ENCODE results near the gene ANKRD13A.
A peak's percentile ranks its signal among the peaks of the same experiment; 100 is the strongest.
"Not testable (repeated sequence)": the region's sequence is repeated elsewhere in the genome, so short reads cannot be mapped to it uniquely, and the experiment has no call there.

Gene ANKRD13A

GRCh38 chr12:110049666-110050065, 50.4 kb downstream of the ANKRD13A start:
- DNase-seq = not testable (repeated sequence)

DNA sequence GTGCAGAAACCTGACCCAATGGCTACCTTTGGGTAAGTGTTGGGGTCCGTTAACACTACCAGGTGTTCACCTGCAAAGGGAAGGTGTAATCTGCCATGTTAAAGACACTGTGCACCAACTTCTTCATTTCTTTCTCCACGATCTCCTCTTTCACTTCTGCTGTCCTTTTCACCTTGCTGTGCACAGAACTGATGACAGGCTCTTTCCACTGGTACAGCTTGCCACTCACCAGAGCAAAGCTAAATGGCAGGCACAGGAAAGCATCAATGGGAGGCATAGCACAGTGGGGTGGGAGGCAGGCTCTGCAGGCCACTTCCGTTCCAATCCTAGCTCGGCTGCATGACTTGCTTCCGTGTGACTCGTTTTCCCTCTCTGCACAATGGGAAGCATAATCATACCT, 51.7 kb downstream of the ANKRD13A start:
- DNase-seq = no peak

DNA sequence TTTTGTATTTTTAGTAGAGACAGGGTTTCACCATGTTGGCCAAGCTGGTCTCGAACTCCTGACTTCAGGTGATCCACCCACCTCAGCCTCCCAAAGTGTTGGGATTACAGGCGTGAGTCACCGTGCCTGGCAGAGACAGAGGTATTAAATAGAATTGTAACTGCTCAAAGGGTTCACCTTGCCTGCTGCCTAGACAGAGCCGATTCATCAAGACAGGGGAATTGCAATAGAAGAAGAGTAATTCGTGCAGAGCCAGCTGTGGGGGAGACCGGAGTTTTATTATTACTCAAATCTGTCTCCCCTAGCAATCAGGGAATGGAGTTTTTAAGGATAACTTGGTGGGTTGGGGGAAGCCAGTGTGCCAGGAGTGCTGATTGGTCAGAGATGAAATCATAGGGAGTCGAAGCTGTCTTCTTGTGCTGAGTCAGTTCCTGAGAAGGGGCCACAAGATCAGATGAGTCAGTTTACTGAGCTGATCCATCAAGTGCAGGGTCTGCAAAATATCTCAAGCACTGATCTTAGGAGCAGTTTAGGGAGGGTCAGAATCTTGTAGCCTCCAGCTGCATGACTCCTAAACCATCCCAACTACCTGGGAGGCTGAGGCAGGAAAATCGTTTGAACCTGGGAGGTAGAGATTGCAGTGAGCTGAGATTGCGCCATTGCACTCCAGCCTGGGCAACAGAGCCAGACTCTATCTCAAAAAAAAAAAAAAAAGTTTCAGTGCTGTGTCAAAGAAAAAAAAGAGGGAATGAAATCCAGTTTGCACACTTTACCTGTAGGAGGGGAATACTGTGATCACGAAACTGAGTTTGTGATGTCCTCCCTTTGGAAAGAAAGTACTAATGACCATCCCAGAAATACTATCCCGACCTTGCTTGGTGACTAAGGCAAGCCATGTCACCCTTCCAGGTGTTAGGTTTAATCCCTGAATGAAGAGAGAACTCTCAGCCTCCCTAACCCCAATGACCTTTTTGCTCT, 56.4 kb downstream of the ANKRD13A start:
- DNase-seq = not testable (repeated sequence)

DNA sequence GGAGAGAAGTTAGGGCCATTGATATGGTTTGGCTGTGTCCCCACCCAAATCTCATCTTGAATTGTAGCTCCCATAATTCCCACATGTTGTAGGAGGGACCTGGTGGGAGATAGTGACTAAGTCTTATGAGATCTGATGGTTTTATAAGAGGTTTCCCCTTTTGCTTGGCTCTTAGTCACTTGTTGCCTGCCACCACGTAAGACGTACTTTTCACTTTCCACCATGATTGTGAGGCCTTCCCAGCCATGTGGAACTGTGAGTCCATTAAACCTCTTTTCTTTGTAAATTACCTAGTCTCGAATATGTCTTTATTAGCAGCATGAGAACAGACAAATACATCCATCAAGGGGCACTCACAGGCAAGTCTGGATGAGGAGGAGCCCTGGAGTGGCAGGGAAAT, 57.4 kb downstream of the ANKRD13A start:
- not testable (repeated sequence) for DNase-seq

DNA sequence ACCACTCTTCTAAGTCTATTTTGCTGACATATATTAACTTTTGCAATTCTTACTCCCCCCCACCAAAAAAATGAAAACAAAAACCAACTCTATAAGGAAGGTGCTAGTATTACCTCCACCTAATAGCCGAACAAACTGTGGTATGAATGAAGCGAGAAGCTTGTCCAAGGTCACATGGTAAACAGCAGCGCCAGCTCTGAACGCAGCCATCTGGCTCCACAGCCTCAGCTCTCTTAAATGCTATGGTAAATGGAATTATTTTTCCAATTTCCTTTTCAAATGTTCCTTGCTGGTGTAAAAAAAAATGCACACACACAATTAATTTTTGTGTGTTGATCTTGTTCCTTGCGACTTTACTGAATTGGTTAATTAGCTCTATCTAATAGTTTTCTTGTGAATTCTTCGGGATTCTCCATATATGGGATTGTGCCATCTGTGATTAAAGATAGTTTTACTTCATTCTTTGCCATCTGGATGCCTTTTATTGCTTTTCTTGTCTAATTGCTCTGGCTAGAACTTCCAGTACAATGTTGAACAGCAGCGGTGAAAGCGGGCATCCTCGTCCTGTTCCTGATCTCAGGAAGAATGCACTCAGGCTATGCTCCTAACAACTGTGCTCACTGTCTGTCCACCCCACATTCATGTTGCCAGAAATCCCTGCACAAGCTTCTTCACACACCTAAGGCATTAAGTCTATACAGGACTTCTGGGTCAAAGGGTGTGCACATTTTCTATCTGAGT, 59.8 kb downstream of the ANKRD13A start:
- DNase-seq = no peak

- DNase-seq = no peak
These were observed 60.4 kb downstream of the ANKRD13A start for GRCh38 chr12:110059651-110060000.

DNA sequence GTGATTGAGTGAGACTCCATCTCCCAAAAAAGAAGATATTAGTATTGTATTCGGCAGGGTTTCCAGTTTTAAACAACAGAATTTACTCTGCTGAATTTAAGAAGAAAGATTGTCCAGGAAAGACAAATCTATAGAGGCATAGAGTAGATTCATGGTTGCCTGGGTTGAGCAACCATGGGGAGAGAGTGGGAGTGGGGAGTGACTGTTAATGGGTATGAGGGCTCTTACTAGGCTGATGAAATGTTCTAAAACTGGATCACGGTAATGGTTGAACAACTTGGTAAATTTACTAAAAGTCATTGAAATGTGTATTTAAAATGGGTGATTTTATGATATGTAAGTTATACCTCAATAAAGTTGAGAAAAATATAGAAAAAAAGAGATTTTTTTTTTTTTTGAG, 63.0 kb downstream of the ANKRD13A start:
- DNase-seq = no peak

GRCh38 chr12:110065540-110065939, 66.3 kb downstream of the ANKRD13A start:
- DNase-seq = no peak

DNA sequence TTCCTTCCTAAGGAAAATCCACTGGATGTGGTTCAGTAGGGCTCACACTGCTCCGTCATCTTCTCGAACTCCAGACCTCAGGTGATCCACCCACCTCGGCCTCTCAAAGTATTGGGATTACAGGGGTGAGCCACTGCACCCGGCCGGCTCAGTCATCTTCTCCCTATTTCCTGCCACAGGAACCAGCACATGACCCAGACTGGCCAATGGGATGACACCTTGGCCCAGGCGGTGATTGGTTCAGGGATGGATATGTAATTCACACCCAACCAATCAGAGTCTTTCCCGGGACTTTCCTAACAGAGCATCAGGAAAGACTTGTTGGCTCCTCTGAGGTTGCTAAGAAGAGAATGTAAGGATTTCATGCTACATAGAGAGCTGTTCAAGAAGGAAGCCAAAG, 68.3 kb downstream of the ANKRD13A start:
- no peak for DNase-seq

- not testable (repeated sequence) for DNase-seq
These were observed 68.9 kb downstream of the ANKRD13A start for GRCh38 chr12:110068115-110068514.

DNA sequence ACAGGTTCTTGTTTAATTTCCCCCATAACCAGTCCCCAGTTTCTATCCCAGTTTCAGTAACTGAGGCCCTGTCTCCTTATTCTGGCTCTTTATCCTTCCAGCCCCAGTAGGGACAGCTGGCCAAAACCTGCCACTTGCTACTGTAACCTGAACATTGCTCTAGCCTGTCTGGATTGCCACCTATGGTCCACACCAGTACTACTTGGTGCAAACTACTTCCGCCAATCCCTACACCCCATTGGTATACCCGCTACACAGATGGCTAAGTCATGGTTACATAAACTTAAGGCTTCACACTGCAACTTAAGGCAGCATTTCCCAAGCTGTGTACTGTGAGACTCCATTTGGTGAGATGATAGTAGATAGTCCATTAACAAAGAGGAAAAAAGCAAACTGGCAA, 69.4 kb downstream of the ANKRD13A start:
- DNase-seq = no peak

GRCh38 chr12:110071504-110071903, 72.3 kb downstream of the ANKRD13A start:
- no peak for DNase-seq

- no peak for DNase-seq
These were observed 72.7 kb downstream of the ANKRD13A start for GRCh38 chr12:110071967-110072366.

GRCh38 chr12:110072636-110073035, 73.4 kb downstream of the ANKRD13A start:
- not testable (repeated sequence) for DNase-seq

- DNase-seq = peak; percentile 22
These were observed 74.0 kb downstream of the ANKRD13A start for GRCh38 chr12:110073049-110073831.

DNA sequence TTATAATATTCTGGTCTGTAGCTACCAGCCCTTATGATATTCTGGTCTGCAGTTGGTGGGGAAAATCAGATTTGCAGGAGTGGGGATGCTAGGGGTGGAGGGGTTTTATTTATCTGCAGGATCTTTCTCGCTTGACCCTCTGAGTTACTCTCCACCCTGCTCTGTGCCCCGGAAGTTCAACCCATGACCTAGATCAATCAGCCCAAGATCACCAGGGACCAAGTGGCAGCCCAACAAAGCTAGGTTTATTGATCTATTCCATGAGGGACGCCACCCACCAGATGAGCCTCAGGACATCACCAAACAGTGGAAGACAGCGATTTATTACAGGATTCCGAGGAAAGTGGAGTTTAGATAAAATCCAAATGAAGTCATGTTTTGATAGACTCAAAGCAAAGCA, 74.9 kb downstream of the ANKRD13A start:
- DNase-seq = no peak

DNA sequence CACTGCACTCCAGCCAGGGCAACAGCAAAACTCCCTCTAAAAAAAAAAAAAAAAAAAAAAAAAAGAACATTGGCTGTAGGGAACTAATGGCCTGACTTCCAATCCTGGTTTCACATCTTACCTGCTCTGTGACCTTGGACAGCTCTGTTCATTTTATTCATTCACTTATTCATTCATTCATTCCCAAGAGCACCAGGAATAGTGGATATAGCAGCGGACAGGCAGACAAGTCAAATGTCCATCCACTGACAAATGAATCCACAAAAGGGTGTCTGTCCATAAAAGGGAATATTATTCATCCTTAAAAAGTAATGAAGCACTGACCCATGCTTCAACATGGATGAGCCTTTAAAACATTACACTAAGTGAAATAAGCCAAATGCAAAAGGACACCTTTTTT, 76.7 kb downstream of the ANKRD13A start:
- no peak for DNase-seq

DNA sequence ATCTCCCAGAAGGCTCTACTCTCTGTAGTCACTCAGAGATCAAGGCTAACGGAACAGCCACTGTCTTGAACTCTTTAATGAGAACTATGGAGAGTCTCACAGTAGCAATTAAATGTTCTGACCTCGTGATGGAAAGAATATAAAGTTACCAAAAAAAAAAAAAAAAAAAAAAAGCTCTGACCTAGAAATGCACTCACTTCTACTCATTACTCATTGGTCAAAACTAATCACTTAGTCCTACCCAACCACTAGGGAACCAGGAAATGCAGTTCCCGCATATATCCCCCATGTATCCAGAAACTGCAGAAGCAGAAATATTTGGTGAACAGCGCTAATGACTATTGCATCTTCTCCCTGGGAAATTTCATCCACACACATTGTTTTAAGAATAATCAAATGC, 78.6 kb downstream of the ANKRD13A start:
- no peak for DNase-seq

DNA sequence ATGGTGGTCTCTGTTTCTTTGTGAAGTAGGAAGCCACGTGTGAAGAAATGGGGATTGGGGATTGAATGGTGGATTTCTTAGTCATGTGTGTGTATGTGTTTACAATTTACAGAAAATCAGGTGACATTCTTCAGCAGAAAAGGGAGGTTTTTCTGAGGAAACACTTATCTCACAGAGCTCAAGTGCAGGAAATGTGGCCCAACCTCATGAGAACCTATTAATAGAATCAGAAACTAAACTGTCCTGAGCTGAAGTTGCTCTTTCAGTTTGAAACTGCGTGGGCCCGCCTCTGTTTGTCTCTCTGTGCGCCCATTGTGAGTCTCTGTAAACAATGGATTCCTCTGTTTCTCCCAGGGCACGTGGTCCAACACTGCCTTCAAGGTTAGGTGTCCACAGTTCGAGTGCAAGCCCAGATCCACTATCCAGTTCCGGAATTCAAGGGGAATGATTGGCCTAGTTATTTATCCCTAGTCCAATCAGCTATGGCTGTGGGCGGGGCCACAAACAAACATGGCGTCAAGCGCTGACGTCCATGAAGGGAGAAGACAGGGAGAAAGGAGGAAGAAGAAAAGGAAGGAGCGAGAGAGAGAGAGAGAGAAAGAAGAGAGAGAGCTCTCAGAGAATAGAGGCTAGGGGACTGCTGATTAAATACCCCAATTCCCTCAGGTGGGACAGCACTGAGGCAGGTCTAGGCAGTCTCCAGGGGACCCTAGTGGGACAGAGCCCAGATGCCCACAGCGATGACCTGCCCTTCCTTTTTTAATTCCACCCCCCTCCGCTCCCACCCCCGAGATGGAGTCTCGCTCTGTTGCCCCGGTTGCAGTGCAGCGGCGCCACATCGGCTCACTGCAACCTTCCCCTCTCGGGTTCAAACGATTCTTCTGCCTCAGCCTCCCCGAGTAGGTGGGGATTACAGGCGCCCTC, 80.5 kb downstream of the ANKRD13A start:
- peak; percentile 71 for DNase-seq

- DNase-seq = no peak
These were observed 81.2 kb downstream of the ANKRD13A start for GRCh38 chr12:110080410-110080809.

GRCh38 chr12:110084314-110085015, 85.2 kb downstream of the ANKRD13A start:
- no peak for DNase-seq

Data from activated T-cell treated with anti-CD3 and anti-CD28 coated beads, Interleukin-2, amount 50 U/mL, for 1 hour (primary cell).